Naive B cell (primary cell): Measurements from ENCODE around the gene ALPP. TPM values are rescaled to one million over a fixed set of nuclear protein-coding genes. Genes with fewer than 3 reads are reported as not detected.
"Not testable (repeated sequence)": the region's sequence is repeated elsewhere in the genome, so short reads cannot be mapped to it uniquely, and the experiment has no call there.

Experiments used
- ATAC-seq, 2 donors: fragments of 150-1000 bp; cut with Tn5 transposase; 2 replicates each; pipeline ENCODE4 v1.10.0; 2021; ENCODE audit warnings: low read depth in 2 of 2, mild to moderate bottlenecking in 2 of 2, moderate library complexity in 2 of 2
- DNase-seq: peaks from one replicate; pipeline ENCODE4 v3.0.0; 2022
- H3K27ac Mint-ChIP-seq, 6 donors: one replicate each; pipeline ENCODE4 v1.8.0; 2020 to 2022; ENCODE audit warnings: mild to moderate bottlenecking in 6 of 6, mixed read lengths in 6 of 6, moderate library complexity in 5 of 6, inconsistent platforms in 2 of 6
- H3K27me3 Mint-ChIP-seq, 3 donors: one replicate each; pipeline ENCODE4 v1.8.0; 2021 to 2022; ENCODE audit warnings: mixed read lengths in 3 of 3, mild to moderate bottlenecking in 1 of 3
- H3K36me3 Mint-ChIP-seq, 2 donors: one replicate each; pipeline ENCODE4 v1.8.0; 2020 to 2022; ENCODE audit warnings: mixed read lengths in 2 of 2, inconsistent platforms in 1 of 2, mild to moderate bottlenecking in 1 of 2
- H3K4me1 Mint-ChIP-seq, 3 donors: one replicate each; pipeline ENCODE4 v1.8.0; 2020 to 2022; ENCODE audit warnings: mixed read lengths in 3 of 3, inconsistent platforms in 1 of 3, mild to moderate bottlenecking in 1 of 3, moderate library complexity in 1 of 3
- H3K4me3 Mint-ChIP-seq, 8 donors: one replicate each; pipeline ENCODE4 v1.8.0; 2020 to 2022; ENCODE audit warnings: mild to moderate bottlenecking in 8 of 8, mixed read lengths in 8 of 8, moderate library complexity in 8 of 8, inconsistent platforms in 2 of 8
- H3K9me3 Mint-ChIP-seq, 7 donors: one replicate each; pipeline ENCODE4 v1.8.0; 2020 to 2022; ENCODE audit warnings: mixed read lengths in 7 of 7, mild to moderate bottlenecking in 5 of 7, inconsistent platforms in 2 of 7, moderate library complexity in 1 of 7
- polyA plus RNA-seq, 6 donors: library from polyadenylated mRNA; unstranded; fragments of 300-500 nt; fragmentation: Illumina TruSeq; gene quantifications; one replicate each; pipeline ENCODE4 v1.2.3, GENCODE V29; 2021; ENCODE audit warnings: low read depth in 6 of 6

The ALPP gene
- polyA plus RNA-seq, 6 donors from 2014 or later = 0.26 to 0.69 (median 0.40) TPM; not detected in 3

- DNase-seq, H3K4me3 Mint-ChIP-seq, ATAC-seq: not testable (repeated sequence)
- peaks cover 2 to 22% (median 8%) of the 10 kb centered on the region in 7 donors for H3K9me3 Mint-ChIP-seq
- peaks cover 4 to 15% of the 10 kb centered on the region in 2 donors for H3K36me3 Mint-ChIP-seq
- peaks cover 35 to 58% (median 50%) of the 10 kb centered on the region in 3 donors for H3K27me3 Mint-ChIP-seq
- H3K4me1 Mint-ChIP-seq = peaks cover 7 to 14% (median 9%) of the 10 kb centered on the region in 3 donors
- peak overlapping the region in 2 of 6 donors; percentile 9 to 31 for H3K27ac Mint-ChIP-seq
These were observed 44.9 kb downstream of the ALPP start for GRCh38 chr2:232423407-232423806.

DNA sequence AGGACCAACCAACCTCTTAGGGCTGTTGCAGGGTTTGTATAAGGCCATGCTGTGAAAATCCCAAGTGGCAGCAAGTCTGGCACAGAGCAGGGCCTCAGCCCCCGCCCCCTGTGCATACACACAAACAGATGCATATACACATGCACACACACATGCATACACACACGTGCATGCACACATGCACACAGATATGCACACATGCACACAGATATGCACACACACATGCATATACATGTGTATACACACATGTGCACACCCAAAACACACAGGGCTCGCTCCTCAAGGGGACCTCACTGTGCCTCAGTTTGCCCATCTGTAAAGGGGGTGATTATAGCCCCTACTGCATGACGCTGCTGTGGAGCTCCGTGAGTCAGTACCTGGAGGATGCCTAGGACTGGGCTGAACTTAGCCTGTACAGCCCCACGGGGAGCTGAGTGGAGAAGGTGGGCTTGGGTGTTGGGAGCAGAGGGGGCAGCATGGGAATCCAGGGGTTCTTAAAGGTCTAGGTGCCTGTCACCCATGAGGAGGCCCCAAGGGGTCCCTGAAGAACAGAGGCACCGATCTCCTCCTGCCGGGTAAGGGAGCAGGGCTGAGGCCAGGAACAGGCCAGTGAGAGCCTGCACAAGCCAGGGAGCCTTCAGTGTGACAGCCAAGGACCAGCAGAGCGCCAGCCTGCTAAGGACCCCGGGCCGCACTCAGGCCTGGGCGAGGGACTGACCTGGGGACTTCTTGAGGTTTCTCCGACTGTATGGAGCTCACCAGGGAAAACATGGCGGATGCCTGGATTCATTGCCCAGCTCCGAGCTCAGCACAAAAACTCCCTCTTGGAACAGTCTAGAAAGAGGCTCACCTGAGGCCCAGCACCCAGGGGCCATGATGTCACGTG lies 53.4 kb downstream of the ALPP start:
- no peaks in the 10 kb centered on the region for H3K36me3 Mint-ChIP-seq
- H3K4me1 Mint-ChIP-seq = no peaks in the 10 kb centered on the region
- H3K9me3 Mint-ChIP-seq = no peaks in the 10 kb centered on the region
- DNase-seq (no peak), ATAC-seq (no peak)
- H3K27me3 Mint-ChIP-seq = peaks cover 0 to 7% (median 4%) of the 10 kb centered on the region in 3 donors
- peak overlapping the region in 1 of 8 donors; percentile 25 for H3K4me3 Mint-ChIP-seq
- no peak overlapping the region for H3K27ac Mint-ChIP-seq

Other genes with a start within 250 kb of the ALPP start
- gene ALPG, start 28.1 kb downstream of the ALPP start, polyA plus RNA-seq = not detected
- not detected for gene ALPI, start 77.4 kb downstream of the ALPP start, polyA plus RNA-seq
- gene ECEL1, start 109.1 kb downstream of the ALPP start, polyA plus RNA-seq = not detected
- gene PRSS56, start 141.6 kb downstream of the ALPP start, polyA plus RNA-seq = not detected
- not detected for gene CHRND, start 147.4 kb downstream of the ALPP start, polyA plus RNA-seq
- not detected for gene CHRNG, start 160.9 kb downstream of the ALPP start, polyA plus RNA-seq
- gene TIGD1, start 171.8 kb downstream of the ALPP start, polyA plus RNA-seq = 1 to 10 TPM; 2.6 to 9.2 (median 7.9) TPM
- gene EIF4E2, start 171.9 kb downstream of the ALPP start, polyA plus RNA-seq = 10 to 100 TPM; 51.0 to 69.0 (median 63.1) TPM